Endometrial microvascular endothelial cells (primary cell): Measurements from ENCODE around the gene RAP1A. TPM values are rescaled to one million over a fixed set of nuclear protein-coding genes. Genes with fewer than 3 reads are reported as not detected.

Experiments
- total RNA-seq: library from RNA; depleted of rRNA; stranded (reverse); fragments of >200 nt; gene quantifications from one replicate; pipeline ENCODE4 v1.2.3, GENCODE V29; 2015; ENCODE audit errors: inconsistent ontology term

Gene RAP1A
- total RNA-seq, 1 donor from 2014 or later: 61.4 TPM

Other genes with a start within 250 kb of the RAP1A start
- gene OVGP1, start 192.1 kb upstream of the RAP1A start, total RNA-seq: not detected
- gene WDR77, start 170.5 kb upstream of the RAP1A start, total RNA-seq: 98.9 TPM
- 382 TPM for gene ATP5PB, start 170.3 kb upstream of the RAP1A start, total RNA-seq
- 0.19 TPM for gene C1orf162, start 145.8 kb upstream of the RAP1A start, total RNA-seq
- not detected for gene ADORA3, start 116.2 kb upstream of the RAP1A start, total RNA-seq
- not detected for gene TMIGD3, start 116.2 kb upstream of the RAP1A start, total RNA-seq
- 2.0 TPM for gene INKA2, start 119.6 kb downstream of the RAP1A start, total RNA-seq
- gene DDX20, start 136.1 kb downstream of the RAP1A start, total RNA-seq: 45.9 TPM